T-helper 1 cell treated with Interleukin-12 subunit alpha and Interleukin-12 subunit beta and Interleukin-4 antibody, amounts not matched to agents 30 ng/mL and 1 ng/mL, for 36 hours (primary cell): ENCODE measurements around the gene CRNKL1. TPM values are rescaled to one million over a fixed set of nuclear protein-coding genes. Genes with fewer than 3 reads are reported as not detected.
"Not testable (repeated sequence)": the region's sequence is repeated elsewhere in the genome, so short reads cannot be mapped to it uniquely, and the experiment has no call there.

Experiments
- intact Hi-C: fragments of 100-400 bp; cut with micrococcal nuclease; formaldehyde crosslinking; loops from one replicate; pipeline ENCODE4 v1.15.1; 2024
- total RNA-seq: library from RNA; stranded (reverse); gene quantifications from 2 replicates; pipeline ENCODE4 v1.2.3, GENCODE V29; 2022

CRNKL1 gene
- total RNA-seq, 1 donor from 2014 or later: 18.4 TPM

DNA sequence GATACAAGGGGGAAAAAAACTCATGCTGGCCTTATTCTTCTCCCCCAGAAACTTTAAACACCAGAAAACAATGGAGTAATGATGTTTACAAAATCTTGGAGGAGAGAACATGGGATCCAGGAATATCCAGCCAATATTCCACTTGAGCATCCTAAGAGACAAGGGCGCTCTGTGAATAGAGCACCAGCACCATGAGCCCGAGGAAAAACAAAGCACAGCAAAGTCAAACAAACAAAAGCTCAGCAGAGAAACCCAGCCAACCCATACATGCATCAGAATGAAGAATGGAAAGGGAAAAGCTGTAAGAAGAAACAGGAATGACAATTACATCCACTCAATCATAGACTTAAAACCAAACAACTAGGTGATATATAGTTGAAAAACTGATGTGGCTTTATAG, 39.7 kb downstream of the CRNKL1 start:
- intact Hi-C loops: no loop called here

GRCh38 chr20:20010639-20011500, 41.4 kb downstream of the CRNKL1 start:
- intact Hi-C loops: no loop called here

DNA sequence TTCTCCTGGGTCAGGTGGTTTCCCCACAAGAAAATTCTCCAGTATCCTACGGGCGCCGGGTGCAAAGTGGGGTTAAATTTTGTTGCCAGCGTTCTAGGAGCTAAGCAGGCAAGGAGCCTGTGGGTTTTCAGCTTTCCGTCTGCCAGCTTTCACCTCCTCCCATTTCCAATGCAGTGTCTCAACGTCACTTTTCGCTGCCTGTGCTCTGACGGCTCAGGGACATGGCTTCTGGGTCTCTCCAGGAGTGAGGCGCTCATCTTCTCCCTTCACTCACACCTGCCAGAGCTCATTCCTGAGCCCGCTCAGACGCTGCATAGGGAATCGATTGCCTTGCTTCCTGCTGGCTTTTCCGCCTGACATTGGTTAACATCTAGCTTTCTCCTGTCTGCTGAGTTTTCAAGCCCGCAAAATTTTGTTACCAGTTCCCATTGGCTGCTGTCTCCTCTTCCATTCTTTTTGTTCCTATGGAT, 42.4 kb downstream of the CRNKL1 start:
- intact Hi-C loops: no loop called here

DNA sequence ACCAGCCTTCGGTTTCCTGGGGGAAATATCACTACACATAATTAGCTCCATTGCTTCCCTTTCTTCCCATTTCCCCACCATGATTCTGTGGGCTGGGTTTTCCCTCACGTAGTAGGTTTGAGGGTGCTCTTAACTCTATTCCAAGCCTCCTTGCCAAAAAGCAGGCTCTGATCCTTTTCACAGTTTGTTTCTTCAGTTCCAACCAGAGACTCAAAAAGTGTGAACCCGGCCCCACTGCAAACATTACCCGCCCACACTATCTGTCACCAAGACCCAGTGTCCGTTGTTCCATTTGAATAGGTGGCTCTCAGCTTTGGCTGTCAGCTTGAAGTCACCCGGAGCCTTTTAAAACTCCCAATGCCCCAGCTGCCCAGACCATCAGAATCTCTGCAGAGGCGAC, 46.9 kb downstream of the CRNKL1 start:
- intact Hi-C loops: no loop called here

- intact Hi-C loops: not testable (repeated sequence)
Observed at GRCh38 chr20:20003955-20004322, 48.3 kb downstream of the CRNKL1 start.

DNA sequence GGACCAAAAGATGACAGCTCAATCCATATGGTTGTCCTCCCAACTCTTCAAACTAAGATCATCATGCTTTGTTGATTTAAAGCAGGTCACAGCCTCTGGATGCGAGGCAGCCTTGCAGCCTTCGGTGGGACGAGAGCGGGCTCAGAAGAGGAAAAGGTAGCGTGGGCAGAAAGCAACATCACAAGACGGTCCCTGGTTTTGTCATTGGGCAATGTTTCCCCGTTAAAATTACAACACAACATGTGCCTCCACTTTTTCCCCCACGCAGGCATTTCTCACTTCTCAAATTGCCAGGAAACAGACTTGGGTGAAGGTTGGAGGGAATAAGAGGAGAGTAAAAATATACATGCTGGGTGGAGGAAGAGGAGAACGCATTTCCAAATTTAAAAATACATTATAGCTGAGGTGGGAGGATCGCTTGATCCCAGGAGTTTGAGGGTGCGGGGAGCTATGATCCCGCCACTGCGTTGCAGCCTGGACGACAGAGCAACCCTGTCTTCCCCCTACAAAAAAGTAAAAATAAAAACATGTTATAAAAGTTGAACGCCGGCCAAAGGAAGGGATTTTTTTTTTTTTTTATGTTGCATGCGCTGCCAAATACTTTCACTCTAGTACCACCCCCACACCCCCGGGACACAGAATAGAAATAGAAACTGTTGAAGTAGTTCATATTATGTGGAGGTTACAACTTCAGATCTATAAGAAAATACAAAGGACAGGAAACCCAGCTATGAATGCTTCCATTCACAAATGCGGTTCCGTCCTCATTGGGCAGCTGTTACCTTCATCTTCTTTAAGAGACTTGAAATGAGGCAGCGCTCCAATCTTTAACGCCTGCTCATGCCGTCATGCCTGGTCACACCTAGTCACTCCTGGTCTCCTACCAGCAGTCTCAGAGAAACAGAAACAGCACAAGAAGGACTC, 49.0 kb downstream of the CRNKL1 start:
- intact Hi-C loops: no loop called here

GRCh38 chr20:20002101-20002998, 49.9 kb downstream of the CRNKL1 start:
- intact Hi-C loops: no loop called here

GRCh38 chr20:20000211-20000968, 51.9 kb downstream of the CRNKL1 start:
- intact Hi-C loops: no loop called here

DNA sequence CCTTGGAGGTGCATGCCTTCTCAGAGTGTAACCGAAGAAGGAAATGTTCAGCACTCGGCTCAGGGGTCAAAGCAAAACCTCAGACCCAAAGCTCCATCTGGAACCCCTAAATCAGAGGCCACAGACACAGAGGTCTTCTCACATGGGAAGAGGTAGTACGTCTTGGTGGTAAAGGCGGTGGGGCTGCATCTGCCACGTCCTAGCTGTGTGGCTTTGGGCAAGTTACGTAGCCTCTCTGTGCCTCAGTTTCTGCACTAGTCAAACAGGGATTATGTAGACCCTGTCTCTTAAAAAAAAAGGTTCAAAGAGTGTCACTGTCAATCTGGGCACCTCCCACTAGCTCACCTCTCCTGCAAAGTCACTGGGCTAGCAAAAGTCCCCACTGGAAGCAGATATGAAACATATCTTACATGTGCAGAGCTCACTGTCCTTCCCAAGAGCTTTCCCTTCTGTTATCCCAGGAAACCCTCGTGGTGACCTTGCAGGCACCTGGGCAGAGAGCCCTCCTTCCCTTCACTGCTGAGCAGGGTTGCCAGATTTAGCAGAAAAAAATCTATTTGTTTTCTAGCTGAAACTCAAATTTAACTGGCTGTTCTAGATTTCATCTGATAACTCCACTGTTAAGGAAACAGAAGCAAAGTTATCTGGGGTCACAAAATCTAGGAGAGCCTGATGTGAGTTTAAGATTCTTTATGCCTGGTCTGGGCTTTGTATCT, 53.1 kb downstream of the CRNKL1 start:
- intact Hi-C loops: no loop called here

GRCh38 chr20:19996917-19997316, 55.3 kb downstream of the CRNKL1 start:
- intact Hi-C loops: no loop called here

GRCh38 chr20:19996222-19996621, 56.0 kb downstream of the CRNKL1 start:
- intact Hi-C loops: no loop called here

- intact Hi-C loops: loop anchor here (1.0 kb wide), 1 partner anchor 303 kb away; no protein-coding TSS in a partner anchor
Observed at GRCh38 chr20:19995220-19995863, 56.9 kb downstream of the CRNKL1 start.

DNA sequence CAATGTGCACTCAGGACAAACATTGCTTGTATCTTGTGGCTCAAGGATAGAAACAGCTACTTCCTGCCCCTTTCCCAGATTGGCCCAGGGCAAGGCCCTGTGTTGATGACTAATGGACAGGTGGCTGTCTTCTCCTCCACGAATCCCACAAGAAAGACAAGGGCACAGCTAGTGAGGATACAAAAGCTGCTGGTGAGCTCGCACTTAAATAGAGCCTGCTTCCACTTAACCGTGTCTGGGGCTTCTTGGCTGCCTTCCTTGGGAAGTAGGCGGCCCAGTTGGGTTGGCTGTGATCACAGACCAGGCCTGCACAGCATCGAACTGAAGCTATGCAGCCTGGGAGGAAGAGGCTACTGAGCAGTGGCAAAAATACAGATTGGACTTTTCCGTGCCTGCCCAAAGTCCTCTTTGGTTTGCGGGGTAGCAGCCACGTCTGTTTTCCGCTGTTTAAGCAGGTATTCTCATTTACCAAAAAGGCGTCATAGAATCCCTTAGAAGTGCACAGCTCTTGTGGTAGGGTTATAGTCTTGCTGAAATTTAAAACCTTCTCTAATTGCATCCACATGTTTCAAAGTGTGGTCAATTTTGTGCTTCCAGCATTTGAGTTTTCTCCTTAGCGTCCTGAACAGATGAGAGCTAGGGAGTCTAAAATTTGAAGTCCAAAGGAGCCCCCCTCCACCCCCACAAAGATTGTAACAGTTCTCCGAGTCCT, 58.2 kb downstream of the CRNKL1 start:
- intact Hi-C loops: no loop called here

- intact Hi-C loops: no loop called here
Observed at GRCh38 chr20:19992996-19993908, 59.0 kb downstream of the CRNKL1 start.

DNA sequence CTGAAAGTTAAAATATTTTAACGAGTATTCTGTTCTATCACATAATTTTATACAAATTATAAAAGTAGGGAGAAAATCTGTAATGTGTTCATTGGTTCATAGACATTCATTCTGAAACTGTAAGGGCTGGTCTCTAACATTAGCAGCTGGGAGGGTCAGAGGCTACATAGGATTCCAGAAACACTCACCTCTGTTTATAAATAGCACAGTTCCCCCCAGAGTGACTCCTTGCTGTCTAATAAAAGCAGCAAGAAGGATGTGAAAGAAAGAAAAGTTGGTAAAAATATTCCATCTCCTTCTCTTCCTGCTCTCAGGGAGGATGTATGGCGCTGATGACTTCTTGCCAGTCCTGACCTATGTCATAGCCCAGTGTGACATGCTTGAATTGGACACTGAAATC, 60.4 kb downstream of the CRNKL1 start:
- intact Hi-C loops: no loop called here

DNA sequence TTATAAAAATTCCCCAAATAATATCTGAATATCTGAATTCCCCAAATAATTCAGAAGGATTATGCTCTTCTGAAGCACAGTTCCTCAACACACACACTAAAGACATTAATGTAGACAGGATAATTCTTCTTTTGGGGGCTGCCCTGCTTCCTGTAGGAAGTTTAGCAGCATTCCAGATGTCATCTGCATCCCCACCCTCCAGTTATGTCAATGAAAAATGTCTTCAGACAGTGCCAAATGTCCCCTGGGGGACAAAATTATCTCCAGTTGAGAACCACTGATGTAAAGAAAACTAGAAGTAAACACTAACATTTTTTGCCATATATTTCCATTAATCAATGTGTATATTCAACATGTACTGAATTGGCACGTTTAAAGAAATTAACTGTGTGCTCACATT, 61.0 kb downstream of the CRNKL1 start:
- intact Hi-C loops: no loop called here

DNA sequence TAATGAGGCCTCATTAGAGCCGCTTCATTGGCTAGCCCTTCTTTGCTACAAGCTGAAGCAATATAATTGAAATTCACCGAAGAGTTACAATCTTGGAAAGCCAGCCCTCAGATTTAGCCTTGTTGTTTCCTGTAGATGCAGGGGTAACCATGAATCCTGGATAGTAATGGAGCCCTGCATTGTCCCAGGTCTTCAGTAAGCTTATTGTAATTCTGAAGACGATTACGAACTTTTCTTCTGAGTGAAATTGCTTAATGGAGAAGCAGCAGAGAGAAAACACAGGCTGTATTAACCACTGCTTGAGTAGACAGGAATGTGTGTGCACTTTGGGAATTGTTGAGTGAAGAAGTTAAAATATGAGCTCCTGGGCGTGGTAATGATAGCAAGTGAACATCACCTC, 61.4 kb downstream of the CRNKL1 start:
- intact Hi-C loops: no loop called here
